ENCODE results near the gene UAP1. TPM values are rescaled to one million over a fixed set of nuclear protein-coding genes. Genes with fewer than 3 reads are reported as not detected.

Gene UAP1
- polyA plus RNA-seq, 3 donors, result 31.7 to 37.3 (median 35.7) TPM

Other genes starting within 250 kb of the UAP1 start
- gene SPATA46, start 184.9 kb upstream of the UAP1 start, polyA plus RNA-seq (ENCODE audit: insufficient read length in 3 of 3), result under 1 TPM; 0.25 to 0.51 (median 0.42) TPM
- 10 to 100 TPM; 15.3 to 15.9 (median 15.5) TPM for gene C1orf226, start 180.0 kb upstream of the UAP1 start, polyA plus RNA-seq (ENCODE audit: insufficient read length in 3 of 3)
- gene SH2D1B, start 149.6 kb upstream of the UAP1 start, polyA plus RNA-seq (ENCODE audit: insufficient read length in 3 of 3), result under 1 TPM; 0.08 to 0.31 (median 0.17) TPM
- gene UHMK1, start 63.9 kb upstream of the UAP1 start, polyA plus RNA-seq (ENCODE audit: insufficient read length in 3 of 3), result 10 to 100 TPM; 37.2 to 38.9 (median 38.8) TPM
- gene DDR2, start 70.7 kb downstream of the UAP1 start, polyA plus RNA-seq (ENCODE audit: insufficient read length in 3 of 3), result 10 to 100 TPM; 19.5 to 22.7 (median 22.6) TPM
- gene HSD17B7, start 229.0 kb downstream of the UAP1 start, polyA plus RNA-seq (ENCODE audit: insufficient read length in 3 of 3), result 10 to 100 TPM; 17.6 to 19.3 (median 17.7) TPM